Endothelial cell of umbilical vein (primary cell): ENCODE data around the gene SLC16A7. TPM values are rescaled to one million over a fixed set of nuclear protein-coding genes. Genes with fewer than 3 reads are reported as not detected.

ENCODE experiments used
- BruUV-seq: library from RNA; stranded (reverse); fragments of 400-500 nt; replicated peaks from 2 replicates; lab custom pipeline; 2021; lab: Mats Ljungman, UMichigan
- CTCF ChIA-PET: fragments of 300-600, 350-600 bp; sonication (Branson Sonifier 250); formaldehyde crosslinking; loops from one replicate; lab custom pipeline; 2021; ENCODE audit warnings: antibody characterized with exemption, inconsistent platforms; lab: Charles Lee
- POLR2A ChIA-PET: fragments of 300-600, 350-600 bp; sonication (Branson Sonifier 250); formaldehyde crosslinking; loops from one replicate; lab custom pipeline; 2021; ENCODE audit warnings: antibody characterized with exemption, inconsistent platforms; lab: Charles Lee
- DNase-seq: peaks from one replicate; pipeline ENCODE4 v3.0.0-alpha.2; 2011; ENCODE audit warnings: low read depth, low spot score
- FAIRE-seq: peaks from 2 replicates; lab custom pipeline; 2011; peaks lifted over from hg19 to GRCh38; lab: Jason Lieb, UNC
- H2AFZ ChIP-seq: 2 replicates; pipeline ENCODE4 v1.6.0; 2012; ENCODE audit warnings: low read depth, low read length, control low read depth, inconsistent platforms
- H3K27ac ChIP-seq: 2 replicates; pipeline ENCODE4 v1.5.1; 2011; ENCODE audit warnings: low read depth, mild to moderate bottlenecking, control low read depth, low read length, moderate library complexity; ENCODE audit not compliant: insufficient read depth
- H3K27me3 ChIP-seq, 2 experiments: 2 replicates each; pipeline versions ENCODE4 v1.6.0 to v1.6.1; 2011; ENCODE audit warnings: low read length in 2 of 2, mixed read lengths in 1 of 2; ENCODE audit not compliant: control insufficient read depth in 2 of 2, insufficient read depth in 2 of 2
- H3K36me3 ChIP-seq, 2 experiments: 2 replicates in 1 of 2; 3 replicates in 1 of 2; pipeline ENCODE4 v1.5.1; 2011; ENCODE audit warnings: low read length in 2 of 2, mild to moderate bottlenecking in 1 of 2, moderate library complexity in 1 of 2; ENCODE audit not compliant: control insufficient read depth in 2 of 2, insufficient read depth in 2 of 2; ENCODE audit errors: extremely low read depth in 1 of 2
- H3K4me1 ChIP-seq: 3 replicates; pipeline ENCODE4 v1.5.1; 2011; ENCODE audit warnings: mild to moderate bottlenecking, low read length; ENCODE audit not compliant: control insufficient read depth, insufficient read depth; ENCODE audit errors: extremely low read depth
- H3K4me2 ChIP-seq: 2 replicates; pipeline ENCODE4 v1.6.1; 2011; ENCODE audit warnings: low read length, control low read depth, mixed read lengths; ENCODE audit not compliant: insufficient read depth
- H3K4me3 ChIP-seq, 3 experiments: fragments of 200-600 bp in 1 of 3; sonication (generic), shearing (Covaris generic) in 1 of 3; replicated peaks in 1 of 3; 2 replicates each; pipeline ENCODE4 v1.5.1; 2011 to 2016; ENCODE audit warnings: control low read depth in 3 of 3, low read length in 3 of 3, mild to moderate bottlenecking in 2 of 3, inconsistent platforms in 1 of 3, low read depth in 1 of 3, moderate library complexity in 1 of 3; ENCODE audit not compliant: insufficient read depth in 1 of 3
- H3K79me2 ChIP-seq: 2 replicates; pipeline ENCODE4 v1.6.0; 2012; ENCODE audit warnings: low read length, inconsistent platforms; ENCODE audit not compliant: control insufficient read depth, insufficient read depth
- H3K9ac ChIP-seq: replicated peaks from 2 replicates; pipeline ENCODE3; 2011; ENCODE audit warnings: low read length, control low read depth; ENCODE audit not compliant: insufficient read depth; ENCODE audit errors: extremely low read depth
- H3K9me1 ChIP-seq: replicated peaks from 3 replicates; pipeline ENCODE4 v1.6.0; 2011; ENCODE audit warnings: mild to moderate bottlenecking, low read length; ENCODE audit not compliant: control insufficient read depth, insufficient read depth; ENCODE audit errors: extremely low read depth
- H3K9me3 ChIP-seq: replicated peaks from 2 replicates; pipeline ENCODE4 v1.5.1; 2012; ENCODE audit warnings: low read length, inconsistent platforms; ENCODE audit not compliant: control insufficient read depth, insufficient read depth
- H4K20me1 ChIP-seq: replicated peaks from 2 replicates; pipeline ENCODE3; 2011; ENCODE audit warnings: mild to moderate bottlenecking, low read length; ENCODE audit not compliant: control insufficient read depth, insufficient read depth; ENCODE audit errors: extremely low read depth
- CTCF ChIP-seq, 2 donors: IDR thresholded peaks; 1 replicate in 1 of 2; 2 replicates in 1 of 2; pipeline ENCODE4 v1.5.1; 2011; ENCODE audit warnings: low read length in 2 of 2, mild to moderate bottlenecking in 2 of 2, moderate library complexity in 2 of 2, control low read depth in 1 of 2, inconsistent platforms in 1 of 2, low read depth in 1 of 2; ENCODE audit not compliant: insufficient read depth in 1 of 2; ENCODE audit errors: extremely low read depth in 1 of 2
- EZH2 ChIP-seq: IDR thresholded peaks from 2 replicates; pipeline ENCODE4 v1.6.1; 2012; ENCODE audit warnings: borderline replicate concordance, low read depth, mild to moderate bottlenecking, moderate library complexity, low read length, inconsistent platforms; ENCODE audit not compliant: severe bottlenecking
- FOS ChIP-seq: IDR thresholded peaks from 2 replicates; pipeline ENCODE4 v1.6.1; 2011; ENCODE audit warnings: mild to moderate bottlenecking, low read length, moderate library complexity, borderline replicate concordance; ENCODE audit not compliant: insufficient read depth
- GATA2 ChIP-seq: IDR thresholded peaks from 2 replicates; pipeline ENCODE4 v1.7.0; 2011; ENCODE audit warnings: low read depth, mild to moderate bottlenecking, moderate library complexity, mixed read lengths, low read length; ENCODE audit not compliant: insufficient read length, insufficient read depth
- JUN ChIP-seq: IDR thresholded peaks from 2 replicates; pipeline ENCODE4 v1.6.1; 2011; ENCODE audit warnings: borderline replicate concordance, low read depth; ENCODE audit not compliant: insufficient read length, insufficient read depth
- MAX ChIP-seq: IDR thresholded peaks from 2 replicates; pipeline ENCODE4 v1.6.1; 2011; ENCODE audit not compliant: insufficient read depth, insufficient read length
- MYC ChIP-seq: IDR thresholded peaks from one replicate; pipeline ENCODE4 v1.6.1; 2011; ENCODE audit warnings: mild to moderate bottlenecking, low read depth, low read length
- POLR2A ChIP-seq: IDR thresholded peaks from 2 replicates; pipeline ENCODE4 v1.6.1; 2012; ENCODE audit warnings: low read depth, mild to moderate bottlenecking, control low read depth, low read length
- POLR2AphosphoS5 ChIP-seq: IDR thresholded peaks from 2 replicates; pipeline ENCODE4 v1.6.1; 2012; ENCODE audit warnings: low read depth, mild to moderate bottlenecking, control low read depth, low read length, moderate library complexity; ENCODE audit not compliant: insufficient read depth
- dilution Hi-C: fragments of 300-500 bp; cut with MboI; formaldehyde crosslinking; loops from one replicate; pipeline ENCODE4 v1.15.0; 2019; ENCODE audit warnings: low sequenced_read_pairs; ENCODE audit not compliant: extremely low pct_ligation_motif_present
- intact Hi-C: fragments of 100-400 bp; cut with micrococcal nuclease; formaldehyde crosslinking; loops from one replicate; pipeline ENCODE4 v1.10.0; 2022
- polyA plus RNA-seq, 4 experiments: library from polyadenylated mRNA; depleted of rRNA in 3 of 4; stranded (reverse) in 3 of 4; unstranded in 1 of 4; fragments of >200 nt; gene quantifications; 2 replicates each; pipeline versions ENCODE4 v1.2.1 to v1.2.3, GENCODE V29; 2011 to 2012; ENCODE audit warnings: missing spikeins in 1 of 4
- total RNA-seq: library from RNA; stranded (reverse); gene quantifications from 2 replicates; pipeline ENCODE4 v1.2.3, GENCODE V29; 2021

Gene SLC16A7
- total and polyA plus RNA-seq, 2 donors (not counting 3 experiments of a cell fraction or from before 2014, with no cell fraction given): 2.9 to 8.9 TPM

GRCh38 chr12:59649203-59649602, 53.4 kb downstream of the SLC16A7 start:
- intact Hi-C loops (no loop called here), dilution Hi-C loops (no loop called here)
- peaks cover 2% of the 10 kb centered on the region for H3K4me1 ChIP-seq
- H3K27ac ChIP-seq: no peak overlapping the region
- FAIRE-seq: no peak
- no peak for DNase-seq
- H3K9me3 ChIP-seq: no peaks in the 10 kb centered on the region
- TF ChIP-seq POLR2A (no peak), POLR2AphosphoS5 (no peak), MYC (no peak), GATA2 (no peak), JUN (no peak), EZH2 (no peak), FOS (no peak), MAX (no peak), CTCF (IDR thresholded peaks at IDR 0.05; ENCODE audit: extremely low read depth in 1 of 2, insufficient read depth in 1 of 2, low read depth in 1 of 2, low read length in 2 of 2) (no peak)
- H3K4me2 ChIP-seq: no peak overlapping the region
- no peak overlapping the region for H3K9ac ChIP-seq
- ChIA-PET CTCF (no interaction called here), POLR2A (no interaction called here)
- H3K36me3 ChIP-seq: no peaks in the 10 kb centered on the region
- H4K20me1 ChIP-seq: no peaks in the 10 kb centered on the region
- no peak overlapping the region for H2AFZ ChIP-seq
- BruUV-seq: no TSS peak
- no peak overlapping the region for H3K4me3 ChIP-seq
- H3K27me3 ChIP-seq: no peaks in the 10 kb centered on the region
- H3K9me1 ChIP-seq: no peaks in the 10 kb centered on the region
- no peaks in the 10 kb centered on the region for H3K79me2 ChIP-seq
